Astrocyte (in vitro differentiated cells and primary cell): ENCODE measurements around the gene DENND6B. TPM values are rescaled to one million over a fixed set of nuclear protein-coding genes. Genes with fewer than 3 reads are reported as not detected.

Source experiments
- DNase-seq: peaks from one replicate; pipeline ENCODE4 v3.0.0-alpha.2; 2010; ENCODE audit warnings: low read depth
- FAIRE-seq: peaks from 2 replicates; lab custom pipeline; 2011; peaks lifted over from hg19 to GRCh38; lab: Jason Lieb, UNC
- H2AFZ ChIP-seq: 2 replicates; pipeline ENCODE4 v1.6.0; 2012; ENCODE audit warnings: low read depth, low read length, inconsistent platforms
- H3K27ac ChIP-seq: 2 replicates; pipeline ENCODE4 v1.5.1; 2011; ENCODE audit warnings: low read depth, low read length, inconsistent platforms
- H3K27me3 ChIP-seq: 2 replicates; pipeline ENCODE4 v1.6.0; 2011; ENCODE audit warnings: low read length, inconsistent platforms; ENCODE audit not compliant: insufficient read depth
- H3K36me3 ChIP-seq: 2 replicates; pipeline ENCODE4 v1.5.1; 2011; ENCODE audit warnings: low read length, inconsistent platforms; ENCODE audit not compliant: insufficient read depth
- H3K4me1 ChIP-seq: 2 replicates; pipeline ENCODE4 v1.5.1; 2011; ENCODE audit warnings: low read length, inconsistent platforms; ENCODE audit not compliant: insufficient read depth
- H3K4me2 ChIP-seq: 2 replicates; pipeline ENCODE4 v1.6.0; 2012; ENCODE audit warnings: low read length, inconsistent platforms
- H3K4me3 ChIP-seq: 2 replicates; pipeline ENCODE4 v1.5.1; 2011; ENCODE audit warnings: low read depth, mild to moderate bottlenecking, low read length, inconsistent platforms; ENCODE audit not compliant: insufficient read depth
- H3K79me2 ChIP-seq: 2 replicates; pipeline ENCODE4 v1.6.0; 2012; ENCODE audit warnings: mild to moderate bottlenecking, low read length, inconsistent platforms; ENCODE audit not compliant: insufficient read depth
- H3K9ac ChIP-seq: 2 replicates; pipeline ENCODE4 v1.6.0; 2012; ENCODE audit warnings: mild to moderate bottlenecking, low read length, inconsistent platforms
- H3K9me3 ChIP-seq: 2 replicates; pipeline ENCODE4 v1.5.1; 2012; ENCODE audit warnings: low read depth, mild to moderate bottlenecking, low read length, inconsistent platforms; ENCODE audit not compliant: insufficient read depth
- H4K20me1 ChIP-seq: 2 replicates; pipeline ENCODE4 v1.6.0; 2012; ENCODE audit warnings: low read length, inconsistent platforms; ENCODE audit not compliant: insufficient read depth
- H3K27ac Mint-ChIP-seq: one replicate; pipeline ENCODE4 v1.8.0; 2021; ENCODE audit warnings: mild to moderate bottlenecking, mixed read lengths; ENCODE audit not compliant: unreplicated experiment
- H3K27me3 Mint-ChIP-seq: one replicate; pipeline ENCODE4 v1.8.0; 2021; ENCODE audit warnings: low read depth, mixed read lengths; ENCODE audit not compliant: unreplicated experiment
- H3K36me3 Mint-ChIP-seq: one replicate; pipeline ENCODE4 v1.8.0; 2021; ENCODE audit warnings: low read depth, mixed read lengths; ENCODE audit not compliant: unreplicated experiment
- H3K4me1 Mint-ChIP-seq: one replicate; pipeline ENCODE4 v1.8.0; 2021; ENCODE audit warnings: low read depth, mixed read lengths; ENCODE audit not compliant: unreplicated experiment
- H3K4me3 Mint-ChIP-seq: one replicate; pipeline ENCODE4 v1.8.0; 2021; ENCODE audit warnings: mild to moderate bottlenecking, moderate library complexity, mixed read lengths; ENCODE audit not compliant: unreplicated experiment
- H3K9me3 Mint-ChIP-seq: one replicate; pipeline ENCODE4 v1.8.0; 2021; ENCODE audit warnings: mild to moderate bottlenecking, mixed read lengths; ENCODE audit not compliant: unreplicated experiment
- CTCF ChIP-seq: IDR thresholded peaks from 2 replicates; pipeline ENCODE4 v1.5.1; 2011; ENCODE audit warnings: low read depth, mild to moderate bottlenecking, inconsistent platforms, low read length, moderate library complexity; ENCODE audit not compliant: insufficient read depth
- EZH2 ChIP-seq: IDR thresholded peaks from 2 replicates; pipeline ENCODE4 v1.6.1; 2012; ENCODE audit warnings: mild to moderate bottlenecking, low read length, inconsistent platforms; ENCODE audit not compliant: insufficient read depth
- total RNA-seq: library from RNA; stranded (reverse); gene quantifications from 2 replicates; pipeline ENCODE4 v1.2.1, GENCODE V29; 2021

Gene DENND6B
- total RNA-seq, 1 donor from 2014 or later: 5.4 TPM

- TF ChIP-seq CTCF (no peak), EZH2 (no peak)
- no peaks in the 10 kb centered on the region for H3K27me3 ChIP-seq
- H3K4me2 ChIP-seq: no peak overlapping the region
- FAIRE-seq (no peak), DNase-seq (no peak)
- no peak overlapping the region for H3K27ac Mint-ChIP-seq
- no peak overlapping the region for H3K9ac ChIP-seq
- peaks cover 76% of the 10 kb centered on the region for H4K20me1 ChIP-seq
- H3K4me3 Mint-ChIP-seq: no peak overlapping the region
- peaks cover 26% of the 10 kb centered on the region for H3K36me3 Mint-ChIP-seq
- no peak overlapping the region for H3K4me3 ChIP-seq
- H3K9me3 Mint-ChIP-seq: peaks cover 4% of the 10 kb centered on the region
- H3K36me3 ChIP-seq: no peaks in the 10 kb centered on the region
- no peak overlapping the region for H2AFZ ChIP-seq
- H3K4me1 ChIP-seq: no peaks in the 10 kb centered on the region
- peaks cover 15% of the 10 kb centered on the region for H3K4me1 Mint-ChIP-seq
- peaks cover 86% of the 10 kb centered on the region for H3K79me2 ChIP-seq
- no peaks in the 10 kb centered on the region for H3K9me3 ChIP-seq
- no peak overlapping the region for H3K27ac ChIP-seq
- H3K27me3 Mint-ChIP-seq: no peaks in the 10 kb centered on the region
These were observed 33.8 kb upstream of the DENND6B start for GRCh38 chr22:50360578-50360977.

GRCh38 chr22:50357756-50358155, 30.9 kb upstream of the DENND6B start:
- Mint-ChIP-seq H3K27me3 (no peaks in the 10 kb centered on the region), H3K4me1 (peaks cover 15% of the 10 kb centered on the region), H3K27ac (no peak overlapping the region), H3K4me3 (no peak overlapping the region), H3K36me3 (peaks cover 22% of the 10 kb centered on the region), H3K9me3 (peaks cover 4% of the 10 kb centered on the region)
- H4K20me1 ChIP-seq: peaks cover 70% of the 10 kb centered on the region
- H3K4me1 ChIP-seq: no peaks in the 10 kb centered on the region
- DNase-seq: no peak
- H3K9me3 ChIP-seq: no peaks in the 10 kb centered on the region
- H3K9ac ChIP-seq: no peak overlapping the region
- no peaks in the 10 kb centered on the region for H3K27me3 ChIP-seq
- no peak for FAIRE-seq
- no peak overlapping the region for H3K4me3 ChIP-seq
- H3K36me3 ChIP-seq: no peaks in the 10 kb centered on the region
- no peak for TF ChIP-seq CTCF
- TF ChIP-seq EZH2: no peak
- no peak overlapping the region for H3K27ac ChIP-seq
- H3K79me2 ChIP-seq: peaks cover 82% of the 10 kb centered on the region
- no peak overlapping the region for H3K4me2 ChIP-seq
- H2AFZ ChIP-seq: no peak overlapping the region

GRCh38 chr22:50357222-50357621, 30.4 kb upstream of the DENND6B start:
- H3K4me1 ChIP-seq: no peaks in the 10 kb centered on the region
- no peak overlapping the region for H3K9ac ChIP-seq
- Mint-ChIP-seq H3K4me1 (peaks cover 13% of the 10 kb centered on the region), H3K27ac (no peak overlapping the region), H3K36me3 (peaks cover 22% of the 10 kb centered on the region), H3K4me3 (no peak overlapping the region), H3K9me3 (peaks cover 4% of the 10 kb centered on the region), H3K27me3 (no peaks in the 10 kb centered on the region)
- DNase-seq (no peak), FAIRE-seq (no peak)
- no peaks in the 10 kb centered on the region for H3K27me3 ChIP-seq
- H3K9me3 ChIP-seq: no peaks in the 10 kb centered on the region
- H3K79me2 ChIP-seq: peaks cover 81% of the 10 kb centered on the region
- no peak overlapping the region for H3K27ac ChIP-seq
- peaks cover 68% of the 10 kb centered on the region for H4K20me1 ChIP-seq
- no peaks in the 10 kb centered on the region for H3K36me3 ChIP-seq
- no peak for TF ChIP-seq EZH2
- TF ChIP-seq CTCF: no peak
- H2AFZ ChIP-seq: no peak overlapping the region
- H3K4me2 ChIP-seq: no peak overlapping the region
- no peak overlapping the region for H3K4me3 ChIP-seq
